Activated naive CD8-positive, alpha-beta T cell treated with anti-CD3 and anti-CD28 coated beads, Interleukin-2, amount 50 U/mL, for 16 hours (primary cell): Measurements from ENCODE around the gene MKLN1.

Experiments
- DNase-seq: peaks from one replicate; pipeline ENCODE4 v3.0.0-alpha.2; 2020; ENCODE audit warnings: low read depth, low spot score

MKLN1 gene

DNA sequence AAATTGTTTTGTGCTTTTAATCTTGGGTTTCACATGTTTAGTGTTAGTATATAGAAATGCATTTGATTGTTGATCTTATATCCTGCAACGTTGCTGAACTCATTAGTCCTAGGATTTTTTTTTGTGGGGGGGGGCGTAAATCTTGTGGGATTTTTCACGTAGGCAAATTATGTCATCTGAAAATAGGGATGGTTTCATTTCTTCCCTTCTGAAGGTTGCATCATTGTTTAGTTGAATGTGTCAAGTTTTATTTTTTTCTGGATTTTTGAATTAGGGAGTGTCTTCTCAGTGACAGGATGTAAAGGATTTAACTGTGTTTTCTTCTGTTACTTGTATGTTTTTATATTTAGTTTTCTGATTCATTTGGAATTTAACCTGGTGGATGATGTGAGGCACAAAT lies 26.7 kb downstream of the MKLN1 start:
- DNase-seq: no peak

DNA sequence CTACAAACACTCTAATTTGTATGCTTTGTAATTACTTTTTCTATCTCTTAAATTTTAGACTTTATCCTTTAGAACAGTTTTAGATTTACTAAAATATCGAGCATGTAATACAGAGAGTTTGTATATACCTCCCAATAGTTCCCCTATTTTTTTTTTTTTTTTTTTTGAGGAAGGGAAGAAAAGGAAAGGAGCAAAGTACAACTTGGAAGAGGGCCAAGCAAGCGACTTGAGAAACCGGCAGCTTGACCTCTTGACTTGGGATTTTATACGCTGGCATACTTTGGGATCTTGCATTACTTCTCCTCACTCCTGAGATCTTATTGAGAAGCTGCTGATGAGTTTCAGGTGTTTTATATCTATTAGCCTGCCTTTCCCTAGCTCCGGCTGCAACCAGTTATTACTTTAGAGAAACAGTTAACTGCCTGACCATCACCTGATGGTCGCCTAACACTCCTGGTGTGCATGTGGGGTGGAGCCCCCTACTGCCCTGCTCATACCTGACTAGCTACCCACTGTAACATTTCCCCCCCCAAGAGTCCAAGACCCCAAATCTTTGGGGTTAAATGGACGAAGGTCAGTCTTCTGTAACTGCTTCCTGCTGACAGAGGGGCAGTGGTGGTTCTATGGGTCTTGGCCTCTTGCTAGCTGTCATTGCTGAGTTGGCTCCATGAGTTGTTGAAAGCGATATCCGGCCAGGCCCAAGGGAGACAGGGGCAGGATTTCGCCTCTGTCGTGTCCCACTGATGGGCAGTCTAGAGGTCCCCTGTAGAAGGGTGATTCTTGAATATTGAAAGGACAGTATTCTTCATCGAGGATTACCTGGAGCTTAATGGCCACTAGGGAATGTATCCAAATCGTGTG lies 28.5 kb downstream of the MKLN1 start:
- DNase-seq: no peak

DNA sequence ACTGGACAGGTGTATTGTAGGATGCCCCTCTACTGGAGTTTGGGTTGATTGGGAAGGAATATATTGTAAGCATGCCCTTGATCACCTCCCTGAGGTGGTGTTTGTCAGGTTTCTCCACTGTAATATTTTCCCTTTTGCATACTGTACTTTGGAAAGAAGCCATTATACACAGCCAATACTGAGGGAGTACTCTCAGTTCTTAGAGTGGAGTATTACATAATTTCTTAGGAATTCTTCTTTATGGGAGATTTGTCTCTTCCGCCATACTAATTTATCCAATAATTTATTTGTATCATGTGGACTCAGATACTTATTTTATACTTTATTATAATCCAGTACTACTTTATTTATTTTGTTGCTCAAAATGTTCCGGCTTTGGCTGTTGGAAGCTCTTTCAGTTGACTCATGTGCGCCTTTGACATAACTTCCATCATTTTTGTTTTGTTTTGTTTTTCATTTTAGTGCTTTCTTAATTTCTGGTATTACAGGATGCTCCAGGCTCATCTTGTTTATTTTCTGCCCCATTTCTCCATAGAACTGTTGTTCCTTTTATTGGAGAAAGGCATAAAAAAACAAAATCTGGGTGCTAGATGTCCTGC lies 29.7 kb downstream of the MKLN1 start:
- DNase-seq: no peak

DNA sequence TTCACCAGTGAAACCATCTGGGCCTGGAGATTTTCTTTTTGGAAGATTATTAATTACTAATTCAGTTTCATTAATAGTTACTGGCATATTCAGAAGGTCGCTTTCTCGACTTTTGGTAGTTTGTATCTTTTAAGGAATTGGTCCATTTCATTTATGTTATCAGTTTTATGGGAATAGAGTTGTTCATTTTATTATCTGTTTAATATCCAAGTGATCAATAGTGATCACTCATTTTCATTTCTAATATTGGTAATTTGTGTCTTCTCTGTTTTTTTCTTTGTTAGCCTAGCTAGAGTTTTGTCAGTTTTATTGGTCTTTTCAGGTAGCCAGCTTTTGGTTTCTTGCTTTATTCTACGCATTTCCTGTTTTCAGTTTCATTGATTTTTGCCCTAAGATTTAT lies 31.0 kb downstream of the MKLN1 start:
- DNase-seq: no peak

DNA sequence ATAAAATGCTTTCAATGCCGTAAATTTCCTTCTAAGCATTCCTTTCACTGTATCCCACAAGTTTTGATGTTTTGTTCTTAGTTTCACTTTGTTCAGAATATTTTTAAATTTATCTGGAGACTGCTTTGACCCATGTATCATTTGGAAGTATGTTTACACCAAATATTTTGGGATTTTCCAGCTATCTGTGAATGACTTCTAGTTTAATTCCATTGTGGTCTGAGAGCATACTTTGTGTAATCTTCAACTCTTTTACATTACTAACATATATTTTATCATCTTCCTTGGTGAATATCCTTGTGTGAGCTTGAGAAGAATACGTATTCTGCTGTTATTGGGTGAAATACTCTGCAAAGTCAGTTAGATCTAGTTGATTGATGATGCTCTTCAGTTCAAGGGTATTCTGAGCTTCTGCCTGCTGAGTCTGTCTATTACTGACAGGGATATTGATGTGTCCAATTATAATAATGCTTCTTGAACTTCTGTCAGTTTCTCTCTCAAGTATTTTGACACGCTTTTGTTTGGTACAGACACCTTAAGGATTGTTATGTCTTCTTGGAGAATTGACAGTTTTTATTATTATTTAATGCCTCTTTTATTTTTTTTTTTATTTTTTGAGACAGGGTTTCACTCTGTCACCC lies 31.6 kb downstream of the MKLN1 start:
- DNase-seq: no peak

DNA sequence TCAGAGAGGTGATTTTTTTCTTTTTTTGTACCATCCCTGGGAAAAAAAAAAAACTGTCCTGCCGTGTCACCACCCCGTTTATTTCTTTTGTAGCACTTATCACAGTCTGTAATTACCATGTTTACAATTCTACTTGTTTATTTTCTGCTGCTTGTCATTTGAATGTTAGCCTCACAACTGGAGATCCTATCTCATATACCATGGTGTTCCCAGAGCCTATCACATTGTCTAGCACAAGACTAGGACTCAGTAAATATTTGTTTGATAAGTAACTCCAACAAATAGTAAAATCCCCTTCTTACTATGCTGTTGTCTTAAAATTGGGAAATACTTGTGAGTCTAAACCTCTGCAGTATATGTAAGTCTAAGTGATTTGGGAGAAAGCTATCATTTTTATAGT lies 36.0 kb downstream of the MKLN1 start:
- no peak for DNase-seq

DNA sequence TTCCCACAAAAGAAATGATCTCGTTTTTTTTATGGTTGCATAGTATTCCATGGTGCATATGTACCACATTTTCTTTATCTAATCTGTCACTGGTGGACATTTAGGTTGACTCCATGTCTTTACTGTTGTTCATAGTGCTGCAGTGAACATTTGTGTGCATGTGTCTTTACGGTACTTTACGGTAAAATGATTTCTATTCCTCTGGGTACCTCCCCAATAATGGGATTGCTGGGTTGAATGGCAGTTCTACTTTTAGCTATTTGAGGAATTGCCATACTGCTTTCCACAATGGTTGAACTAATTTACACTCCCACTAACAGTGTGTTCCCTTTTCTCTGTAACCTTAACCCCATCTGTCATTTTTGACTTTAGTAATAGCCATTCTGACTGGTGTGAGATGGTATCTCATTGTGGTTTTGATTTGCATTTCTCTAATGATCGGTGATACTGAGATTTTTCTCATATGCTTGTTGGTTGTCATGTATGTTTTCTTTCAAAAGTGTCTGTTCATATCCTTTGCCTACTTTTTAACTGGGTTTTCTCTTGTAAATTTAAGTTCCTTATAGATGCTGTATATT lies 37.2 kb downstream of the MKLN1 start:
- DNase-seq: no peak

DNA sequence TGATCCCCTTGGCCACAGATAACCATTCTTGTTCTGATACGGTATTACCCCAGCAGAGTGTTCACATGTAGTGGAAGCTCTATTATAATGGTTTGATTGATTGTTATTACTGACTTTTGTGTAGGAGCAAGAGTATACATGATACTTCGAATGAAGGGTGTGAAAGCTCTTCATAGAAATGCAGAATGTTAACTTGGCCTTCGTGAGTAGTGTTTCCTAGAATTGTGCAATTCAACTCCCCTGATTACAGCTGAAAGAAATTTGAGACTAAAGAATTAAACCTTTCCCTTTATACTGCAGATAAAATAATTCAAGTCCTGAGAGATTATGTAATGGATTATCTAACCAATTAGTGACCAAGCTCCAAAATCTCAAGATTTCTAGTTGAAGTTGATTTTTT lies 38.2 kb downstream of the MKLN1 start:
- DNase-seq: no peak

DNA sequence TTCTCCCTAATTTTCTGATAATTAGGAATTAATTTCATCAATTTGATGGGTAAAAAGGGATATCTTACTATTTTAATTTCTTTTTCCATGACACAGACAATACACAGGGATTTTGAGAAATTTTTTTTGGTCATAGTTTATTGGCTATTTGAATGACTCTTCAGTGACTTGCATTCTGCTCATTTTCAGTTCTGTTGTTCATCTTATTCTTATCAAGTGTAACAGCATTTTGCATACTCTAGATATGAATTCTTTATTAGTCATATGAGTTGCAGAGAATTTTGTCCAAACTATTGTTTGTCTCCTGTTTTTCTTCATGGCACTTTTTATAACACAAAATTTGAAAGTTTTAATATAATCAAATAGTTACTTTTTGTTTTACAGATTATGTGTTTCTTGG lies 41.7 kb downstream of the MKLN1 start:
- DNase-seq: no peak

DNA sequence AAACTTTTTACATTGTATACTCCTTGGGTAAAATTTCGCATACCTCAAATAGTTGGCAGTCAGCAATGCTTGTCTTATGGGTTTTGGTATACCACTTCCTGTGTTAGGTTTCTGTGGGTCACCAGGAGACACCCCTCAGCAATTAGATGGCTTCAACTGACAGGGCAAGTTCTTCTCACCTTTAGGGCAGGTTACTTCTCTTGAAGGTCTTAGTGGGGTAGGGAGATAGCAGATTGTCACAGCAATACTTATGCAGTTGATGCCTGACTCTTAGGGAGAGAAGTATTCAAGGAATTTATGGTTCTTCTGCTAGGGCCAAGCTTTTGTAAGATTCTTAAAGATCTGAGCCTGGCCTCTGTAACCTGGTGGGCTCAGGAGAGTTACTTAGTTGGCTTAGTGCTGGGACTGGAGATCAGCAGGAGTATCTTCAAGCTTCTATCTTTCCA lies 42.9 kb downstream of the MKLN1 start:
- DNase-seq: no peak

DNA sequence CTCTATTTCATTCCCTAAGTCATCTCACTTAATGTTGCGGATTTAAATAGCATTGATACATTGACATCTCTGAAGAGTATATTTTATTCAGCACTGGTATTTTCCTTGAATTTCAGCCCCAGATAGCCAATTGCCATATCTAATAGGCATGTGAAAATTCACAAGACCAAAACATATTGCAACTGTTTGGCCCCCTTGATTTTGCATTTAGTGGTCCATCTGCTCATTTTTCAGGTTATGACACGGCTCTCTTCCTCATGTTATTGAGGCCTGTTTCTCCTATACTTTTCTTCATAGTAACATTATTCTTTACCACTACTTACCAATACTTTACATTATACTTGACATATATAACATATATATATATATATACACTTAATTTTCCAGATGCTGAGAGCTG lies 43.7 kb downstream of the MKLN1 start:
- no peak for DNase-seq

DNA sequence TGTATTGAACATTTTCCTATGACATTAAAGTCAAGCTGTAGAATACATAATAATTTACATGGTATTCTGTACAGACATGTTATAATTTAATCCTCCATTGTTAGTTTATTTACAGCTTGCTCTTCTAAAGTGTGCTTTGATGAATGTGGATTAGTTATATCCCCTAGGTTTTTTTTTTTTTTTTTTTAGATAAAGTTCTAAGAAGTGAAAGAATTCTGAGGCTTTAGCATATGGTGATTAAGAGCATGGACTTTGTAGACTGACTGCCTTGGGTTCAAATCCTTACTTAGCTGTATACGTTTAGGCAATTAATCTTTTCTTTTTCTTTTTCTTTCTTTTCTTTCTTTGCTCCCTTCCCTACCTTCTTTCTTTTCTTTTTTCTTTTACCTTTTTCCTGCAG lies 44.9 kb downstream of the MKLN1 start:
- no peak for DNase-seq

DNA sequence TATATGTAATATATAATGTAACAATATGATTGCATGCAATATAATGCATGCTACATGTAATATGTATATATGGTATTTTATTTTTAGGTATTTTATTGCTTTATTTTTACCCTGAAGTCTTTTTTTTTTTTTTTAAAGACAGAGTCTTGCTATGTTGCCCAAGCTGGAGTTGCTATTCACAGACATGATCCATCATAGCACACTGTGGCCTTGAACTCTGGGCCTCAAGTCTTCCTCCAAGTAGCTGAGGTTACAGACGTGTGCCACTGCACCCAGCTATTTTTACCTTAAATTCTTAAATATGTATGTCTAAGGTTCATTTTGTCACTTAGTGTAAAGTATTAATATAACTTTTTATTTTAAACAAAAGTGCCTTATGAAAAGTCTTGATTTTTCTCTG lies 47.1 kb downstream of the MKLN1 start:
- no peak for DNase-seq

DNA sequence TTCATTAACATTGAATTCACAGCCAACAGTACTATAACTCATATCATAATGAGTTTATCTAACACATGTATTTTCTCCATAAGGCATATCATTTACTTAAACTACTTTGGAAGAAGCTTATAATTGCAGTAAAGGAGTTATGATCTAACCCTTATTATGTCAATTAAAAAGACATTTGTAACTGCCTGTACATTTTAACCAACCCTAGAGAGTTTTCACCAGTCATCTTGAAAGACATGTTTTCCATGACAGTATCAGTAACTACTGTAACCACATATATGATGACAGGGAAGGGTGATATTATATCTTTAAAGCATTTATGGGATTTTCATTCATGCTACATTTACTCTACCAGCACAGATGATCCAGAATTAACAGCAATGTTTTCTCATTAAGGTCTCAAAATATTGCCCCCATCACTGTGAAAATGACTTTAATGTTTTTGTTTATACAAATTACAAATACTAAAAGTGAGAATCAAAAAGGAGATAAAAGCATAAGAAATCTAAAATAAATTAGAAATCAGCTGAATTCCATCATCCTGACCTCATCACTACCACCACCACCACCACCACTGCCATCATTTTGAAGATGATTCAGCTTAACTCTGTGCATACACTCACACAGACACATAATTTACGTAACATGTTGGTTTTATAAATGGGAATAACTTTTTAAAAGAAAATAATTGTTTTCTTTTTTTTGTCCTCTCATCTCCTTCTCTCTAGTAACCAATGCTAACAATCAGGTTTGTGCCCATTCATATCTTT lies 53.6 kb downstream of the MKLN1 start:
- no peak for DNase-seq

DNA sequence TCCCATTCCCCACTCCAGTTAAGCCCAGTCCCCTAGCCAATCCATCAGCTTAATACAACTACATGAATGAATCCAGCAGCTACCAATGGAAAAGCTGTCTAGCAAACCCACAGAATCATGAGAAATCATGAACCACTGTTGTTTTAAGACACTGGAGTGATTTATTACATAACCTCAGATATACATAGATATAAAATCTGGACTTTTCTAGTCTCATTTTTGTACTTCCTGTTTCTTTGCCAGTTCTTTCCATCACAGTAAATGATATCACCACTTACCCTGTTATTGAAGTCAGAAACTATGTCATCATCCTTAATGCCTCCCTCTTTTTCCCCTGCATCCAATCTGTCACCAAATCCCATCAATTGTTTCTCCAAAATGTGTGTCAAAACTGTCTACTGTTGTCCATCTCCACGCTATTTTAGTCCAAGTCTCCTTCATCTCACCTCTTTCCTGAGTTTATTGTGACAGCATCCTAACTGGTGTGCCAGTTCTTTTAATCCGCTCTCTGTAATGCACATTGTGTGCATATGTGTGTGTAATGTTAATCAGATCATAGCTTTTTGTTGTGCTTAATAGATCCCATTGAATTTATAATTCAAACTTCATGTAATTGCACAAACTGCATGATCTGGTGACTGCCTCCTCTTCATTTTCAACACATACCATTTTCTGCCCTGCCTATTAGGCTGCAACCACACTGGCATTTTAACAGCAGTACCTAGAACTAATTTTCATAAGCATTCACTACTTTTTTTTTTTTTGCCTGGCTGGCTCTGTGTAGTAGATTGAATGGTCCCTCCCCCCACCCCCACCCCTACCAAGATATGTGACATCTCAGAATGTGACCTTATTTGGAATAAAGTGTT lies 56.0 kb downstream of the MKLN1 start:
- DNase-seq: no peak

DNA sequence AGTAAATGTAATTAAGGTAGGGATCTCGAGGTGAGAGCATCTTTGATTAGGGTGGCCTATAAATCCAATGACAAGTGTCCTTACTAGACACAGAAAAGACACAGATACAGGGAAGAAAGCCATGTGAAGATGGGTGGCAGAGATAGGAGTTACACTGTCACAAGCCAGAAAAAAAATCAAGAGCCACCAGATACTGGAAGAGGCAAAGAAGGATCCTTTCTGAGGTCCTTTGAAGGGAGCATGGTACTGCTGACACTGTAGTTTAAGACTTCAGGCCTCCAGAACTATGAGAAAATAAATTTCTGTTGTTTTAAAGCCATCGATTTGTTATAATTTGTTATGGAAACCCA lies 56.6 kb downstream of the MKLN1 start:
- no peak for DNase-seq

DNA sequence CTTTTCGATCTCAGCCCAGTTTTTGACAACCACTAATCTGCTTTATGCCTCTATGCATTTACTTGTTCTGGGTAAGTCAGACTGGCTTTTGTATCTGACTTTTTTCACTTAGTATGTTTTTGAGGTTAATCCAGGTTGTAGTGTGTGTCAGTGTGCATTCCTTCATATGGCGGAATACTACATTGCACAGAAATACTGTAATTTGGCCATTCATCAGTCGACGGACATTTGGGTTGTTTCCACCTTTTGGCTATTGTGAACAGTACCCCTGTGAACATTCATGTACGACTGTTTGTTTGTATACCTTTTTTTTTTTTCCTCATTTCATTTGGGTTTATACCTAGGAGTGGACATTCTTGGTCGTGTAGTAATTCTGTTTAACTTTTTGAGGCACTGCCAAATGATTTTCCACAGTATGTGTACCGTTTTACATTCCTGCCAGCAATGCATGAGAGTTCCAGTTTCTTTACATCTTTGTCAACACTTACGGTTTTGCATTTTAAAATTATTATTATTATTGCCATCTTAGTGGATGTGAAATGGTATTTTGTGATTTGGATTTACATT lies 57.4 kb downstream of the MKLN1 start:
- DNase-seq: no peak

DNA sequence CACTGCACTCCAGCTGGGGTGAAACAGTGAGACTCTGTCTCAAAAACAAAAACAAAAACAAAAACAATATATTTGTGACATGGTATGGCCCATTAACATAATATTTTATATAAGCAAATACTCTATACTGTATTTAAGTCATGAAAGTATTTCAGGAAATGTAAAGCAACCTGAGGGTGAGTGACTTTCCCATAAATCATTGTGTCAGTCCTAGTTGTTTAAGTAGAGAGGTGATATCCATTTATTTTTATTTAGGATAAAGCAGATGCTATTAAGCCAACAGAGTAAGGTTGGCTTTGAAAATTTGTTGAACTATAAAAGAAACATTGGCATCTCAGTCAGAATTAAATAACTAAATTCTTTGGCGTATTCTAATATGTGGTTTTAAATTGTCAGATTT lies 60.5 kb downstream of the MKLN1 start:
- no peak for DNase-seq

DNA sequence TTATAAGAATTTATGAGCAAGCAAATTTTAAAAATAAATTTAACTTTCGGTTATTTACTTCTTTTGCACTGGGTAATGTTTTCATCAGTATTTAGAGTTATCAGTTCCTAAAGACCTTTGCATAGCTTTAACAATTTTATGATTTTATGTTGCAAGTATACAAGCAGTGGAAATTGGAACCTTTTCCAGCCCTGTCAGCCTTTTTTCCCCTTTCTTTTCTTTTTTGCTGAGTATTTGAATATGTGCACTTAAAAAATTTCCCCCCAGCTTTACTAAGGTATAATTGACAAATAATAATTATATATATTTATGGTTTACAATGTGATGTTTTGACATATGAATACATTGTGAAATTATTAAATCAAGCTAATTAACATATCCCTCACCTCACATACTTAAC lies 62.6 kb downstream of the MKLN1 start:
- no peak for DNase-seq

DNA sequence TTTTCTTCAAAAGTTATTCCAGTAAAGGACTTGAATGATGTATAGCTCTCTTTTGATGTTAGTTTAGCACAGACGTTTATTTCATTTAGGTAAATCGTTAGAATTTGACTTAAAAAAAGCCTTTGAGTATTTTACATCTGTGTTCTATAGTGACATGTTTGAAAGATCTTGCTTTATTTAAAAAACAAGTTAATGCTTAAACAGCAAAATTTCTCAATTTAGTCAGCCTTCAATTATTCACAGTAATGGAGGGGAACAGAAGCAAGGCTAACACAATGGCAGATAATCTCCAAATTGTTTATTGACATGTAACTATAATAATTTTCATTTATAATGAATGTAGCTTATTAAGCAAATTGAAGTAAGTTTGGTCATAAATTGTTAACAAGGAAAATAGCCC lies 63.5 kb downstream of the MKLN1 start:
- DNase-seq: no peak
